PFSK-1 (cell line): Measurements from ENCODE around the gene MRPL49.

Source experiments
- FOXP2 ChIP-seq: optimal IDR thresholded peaks from 2 replicates; pipeline ENCODE3; 2011; ENCODE audit warnings: borderline replicate concordance, control low read depth, inconsistent platforms; ENCODE audit not compliant: insufficient read depth; ENCODE audit errors: extremely low read length, extremely low read depth
- POLR2AphosphoS5 ChIP-seq: IDR thresholded peaks from 2 replicates; pipeline ENCODE4 v1.6.1; 2012; ENCODE audit warnings: low read depth, mild to moderate bottlenecking, control low read depth, low read length, moderate library complexity
- SIN3A ChIP-seq: IDR thresholded peaks from 2 replicates; pipeline ENCODE4 v1.6.1; 2012; ENCODE audit warnings: mild to moderate bottlenecking, low read length, moderate library complexity, borderline replicate concordance; ENCODE audit not compliant: insufficient read depth
- TAF1 ChIP-seq: IDR thresholded peaks from 2 replicates; pipeline ENCODE4 v1.6.1; 2012; ENCODE audit warnings: low read length, control low read depth, borderline replicate concordance; ENCODE audit not compliant: insufficient read depth
- TF ChIP-seq, protein P1 (sequence below), 2 experiments: IDR thresholded peaks; 2 replicates each; pipeline versions ENCODE4 v1.6.1 to v1.8.0; 2011 to 2012; ENCODE audit warnings: low read depth in 2 of 2, low read length in 2 of 2, control low read depth in 1 of 2, inconsistent platforms in 1 of 2, mild to moderate bottlenecking in 1 of 2, moderate library complexity in 1 of 2; ENCODE audit not compliant: insufficient read depth in 1 of 2

MRPL49 gene

DNA sequence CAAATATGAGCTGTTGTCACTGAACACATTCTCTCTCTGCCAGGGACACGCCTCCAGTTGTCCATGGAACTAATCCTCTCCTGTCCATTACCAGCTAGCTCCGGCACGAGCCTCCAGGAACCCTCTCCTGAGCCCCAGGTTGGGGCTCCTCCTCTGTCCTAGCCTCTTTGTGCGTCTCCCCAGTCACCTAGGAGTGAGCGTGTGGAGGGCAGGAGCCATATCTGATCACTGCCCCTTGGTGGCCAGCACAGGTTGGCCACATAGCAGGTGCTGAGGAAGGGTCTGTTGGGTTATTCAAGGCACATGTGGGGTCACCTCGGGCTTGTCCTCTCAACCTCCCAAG, 9.7 kb downstream of the MRPL49 start:
- TF ChIP-seq FOXP2 (no peak), TAF1 (no peak), SIN3A (no peak), POLR2AphosphoS5 (no peak)
- TF ChIP-seq, protein P1, sequence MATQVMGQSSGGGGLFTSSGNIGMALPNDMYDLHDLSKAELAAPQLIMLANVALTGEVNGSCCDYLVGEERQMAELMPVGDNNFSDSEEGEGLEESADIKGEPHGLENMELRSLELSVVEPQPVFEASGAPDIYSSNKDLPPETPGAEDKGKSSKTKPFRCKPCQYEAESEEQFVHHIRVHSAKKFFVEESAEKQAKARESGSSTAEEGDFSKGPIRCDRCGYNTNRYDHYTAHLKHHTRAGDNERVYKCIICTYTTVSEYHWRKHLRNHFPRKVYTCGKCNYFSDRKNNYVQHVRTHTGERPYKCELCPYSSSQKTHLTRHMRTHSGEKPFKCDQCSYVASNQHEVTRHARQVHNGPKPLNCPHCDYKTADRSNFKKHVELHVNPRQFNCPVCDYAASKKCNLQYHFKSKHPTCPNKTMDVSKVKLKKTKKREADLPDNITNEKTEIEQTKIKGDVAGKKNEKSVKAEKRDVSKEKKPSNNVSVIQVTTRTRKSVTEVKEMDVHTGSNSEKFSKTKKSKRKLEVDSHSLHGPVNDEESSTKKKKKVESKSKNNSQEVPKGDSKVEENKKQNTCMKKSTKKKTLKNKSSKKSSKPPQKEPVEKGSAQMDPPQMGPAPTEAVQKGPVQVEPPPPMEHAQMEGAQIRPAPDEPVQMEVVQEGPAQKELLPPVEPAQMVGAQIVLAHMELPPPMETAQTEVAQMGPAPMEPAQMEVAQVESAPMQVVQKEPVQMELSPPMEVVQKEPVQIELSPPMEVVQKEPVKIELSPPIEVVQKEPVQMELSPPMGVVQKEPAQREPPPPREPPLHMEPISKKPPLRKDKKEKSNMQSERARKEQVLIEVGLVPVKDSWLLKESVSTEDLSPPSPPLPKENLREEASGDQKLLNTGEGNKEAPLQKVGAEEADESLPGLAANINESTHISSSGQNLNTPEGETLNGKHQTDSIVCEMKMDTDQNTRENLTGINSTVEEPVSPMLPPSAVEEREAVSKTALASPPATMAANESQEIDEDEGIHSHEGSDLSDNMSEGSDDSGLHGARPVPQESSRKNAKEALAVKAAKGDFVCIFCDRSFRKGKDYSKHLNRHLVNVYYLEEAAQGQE (IDR thresholded peaks at IDR 0.05; ENCODE audit: insufficient read depth in 1 of 2, low read depth in 2 of 2, low read length in 2 of 2): no peak

- no peak for TF ChIP-seq TAF1
These were observed 10.3 kb downstream of the MRPL49 start for GRCh38 chr11:65132238-65132987.

- TF ChIP-seq, protein P1 (IDR thresholded peaks at IDR 0.05; ENCODE audit: insufficient read depth in 1 of 2, low read depth in 2 of 2, low read length in 2 of 2): no peak
These were observed 11.0 kb downstream of the MRPL49 start for GRCh38 chr11:65132988-65133700.

GRCh38 chr11:65133724-65134123, 11.6 kb downstream of the MRPL49 start:
- TF ChIP-seq FOXP2 (no peak), POLR2AphosphoS5 (no peak), SIN3A (no peak)
- TF ChIP-seq, protein P1 (IDR thresholded peaks at IDR 0.05; ENCODE audit: insufficient read depth in 1 of 2, low read depth in 2 of 2, low read length in 2 of 2): no peak

- 0 out of 2 replicates have a peak, but pooled peaks have one; percentile 34 for TF ChIP-seq TAF1
- TF ChIP-seq, protein P1 (IDR thresholded peaks at IDR 0.05; ENCODE audit: insufficient read depth in 1 of 2, low read depth in 2 of 2, low read length in 2 of 2): no peak
- peak; percentile 88 for TF ChIP-seq FOXP2
- peak; percentile 64 for TF ChIP-seq POLR2AphosphoS5
- TF ChIP-seq SIN3A: peak; percentile 87; the same call in 1 of the 2 replicates
These were observed 12.3 kb downstream of the MRPL49 start, which contains the start of gene SYVN1 for GRCh38 chr11:65134240-65134951. Gene SYVN1 (minus strand): TSS chr11:65134519. CDS start chr11:65133601, 918 bp downstream.
